IPS-NIHi11 (cell line): ENCODE data around the gene LRP2.

ENCODE experiments used
- DNase-seq: peaks from one replicate; pipeline ENCODE4 v3.0.0; 2012; ENCODE audit warnings: mixed read lengths, low spot score

Gene LRP2

DNA sequence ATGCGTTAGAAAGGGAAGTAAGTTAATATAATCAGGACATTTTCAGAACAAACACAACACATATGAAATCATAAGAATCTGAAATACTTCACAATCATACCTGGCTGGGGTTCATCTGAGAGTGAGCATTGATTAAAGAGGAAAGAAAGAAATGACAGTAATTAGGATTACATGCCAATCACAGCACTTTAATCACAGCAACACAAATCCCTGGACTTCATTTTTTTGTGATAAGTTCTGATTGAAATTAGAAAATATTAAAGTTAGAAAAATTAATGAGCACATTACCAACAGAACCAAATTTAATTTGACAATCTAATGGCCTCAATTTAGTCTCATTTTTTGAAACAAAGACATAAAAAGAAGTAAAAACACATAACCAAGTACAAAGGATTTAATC is 121.9 kb downstream of the LRP2 start:
- DNase-seq: no peak

DNA sequence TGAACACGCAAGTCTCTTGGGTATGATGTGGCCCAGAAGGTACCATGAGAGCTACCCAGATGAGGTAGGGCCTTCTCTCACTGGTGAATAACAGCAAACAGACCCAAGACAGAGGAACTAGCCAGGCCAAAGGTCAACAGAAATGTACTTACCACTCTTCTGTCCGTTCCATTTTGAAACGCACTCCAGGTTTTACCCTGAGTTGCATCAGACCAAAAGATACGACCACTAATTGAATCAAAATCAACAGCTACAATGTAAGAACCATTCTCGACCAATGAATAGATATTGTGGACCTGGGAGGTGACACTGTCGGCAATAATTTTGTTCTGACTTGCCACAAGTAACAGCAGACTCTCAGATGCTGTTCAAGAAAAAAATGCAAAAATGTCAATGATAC is 124.4 kb downstream of the LRP2 start:
- no peak for DNase-seq

- DNase-seq: no peak
These were observed 125.0 kb downstream of the LRP2 start for GRCh38 chr2:169237286-169237685.

DNA sequence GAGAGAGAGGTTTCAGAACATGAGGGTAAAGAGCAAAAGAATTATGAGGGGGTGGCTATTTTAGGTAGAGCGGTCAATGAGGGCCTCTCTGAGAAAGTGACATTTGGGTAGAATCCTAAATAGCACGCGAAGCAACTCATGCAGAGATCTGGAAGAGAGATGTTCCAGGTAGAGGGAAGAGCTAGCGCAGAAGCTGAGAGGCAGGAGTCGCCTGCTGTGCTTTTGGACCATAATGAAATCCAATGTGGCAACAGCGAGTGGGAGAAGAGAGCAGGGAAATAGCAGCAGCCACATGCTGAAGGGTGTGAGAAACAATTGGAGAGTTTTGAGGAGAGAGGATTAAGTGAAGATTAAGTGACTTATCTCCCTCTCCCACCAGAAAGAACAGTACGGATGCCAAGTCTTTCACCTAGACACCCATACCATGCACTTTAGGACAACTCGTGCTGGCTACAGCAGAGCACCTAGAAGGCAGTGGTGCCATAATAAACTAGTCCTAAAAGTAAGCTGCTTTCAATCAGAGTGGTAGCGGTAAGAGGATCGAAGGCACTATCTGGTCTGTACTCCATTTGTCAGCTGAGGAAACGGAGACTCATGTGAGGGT is 129.7 kb downstream of the LRP2 start:
- no peak for DNase-seq

DNA sequence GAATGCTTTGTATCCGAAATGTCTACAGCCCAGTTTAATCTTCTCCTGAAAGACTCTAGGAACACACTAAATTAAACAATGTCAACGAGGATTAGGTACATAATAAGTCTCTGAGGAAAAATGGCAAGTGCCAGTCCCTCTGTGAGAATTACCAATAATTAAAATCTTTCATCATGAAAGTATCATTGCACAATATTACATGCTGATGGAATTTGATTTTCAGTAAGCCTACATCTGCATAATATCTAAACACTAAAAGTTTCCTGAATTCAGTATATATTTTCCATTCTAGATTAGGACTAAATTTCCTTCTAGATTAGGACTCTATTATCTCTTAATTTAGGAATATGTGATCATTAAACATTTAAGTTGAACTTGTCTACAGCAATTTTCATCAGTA is 132.1 kb downstream of the LRP2 start:
- DNase-seq: no peak

DNA sequence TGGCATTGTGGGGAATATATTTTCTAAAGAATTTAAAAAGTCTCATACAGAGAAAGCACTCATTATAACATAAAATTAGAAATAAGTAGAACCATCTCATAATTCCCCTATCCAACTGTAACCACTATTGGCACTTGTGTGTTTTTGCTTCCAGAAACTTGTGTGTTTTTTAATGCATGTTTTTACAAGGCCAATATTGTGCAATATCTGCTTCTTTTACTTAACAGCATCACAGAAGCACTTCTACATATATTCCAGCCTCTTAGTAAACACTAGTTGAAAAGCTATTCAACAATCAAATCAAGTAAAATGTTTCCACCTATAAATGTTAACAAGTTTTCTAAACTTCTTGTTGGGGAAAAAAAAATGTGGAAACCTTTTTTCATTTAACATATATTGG is 132.7 kb downstream of the LRP2 start:
- no peak for DNase-seq

GRCh38 chr2:169225906-169226305 is 136.4 kb downstream of the LRP2 start:
- no peak for DNase-seq

DNA sequence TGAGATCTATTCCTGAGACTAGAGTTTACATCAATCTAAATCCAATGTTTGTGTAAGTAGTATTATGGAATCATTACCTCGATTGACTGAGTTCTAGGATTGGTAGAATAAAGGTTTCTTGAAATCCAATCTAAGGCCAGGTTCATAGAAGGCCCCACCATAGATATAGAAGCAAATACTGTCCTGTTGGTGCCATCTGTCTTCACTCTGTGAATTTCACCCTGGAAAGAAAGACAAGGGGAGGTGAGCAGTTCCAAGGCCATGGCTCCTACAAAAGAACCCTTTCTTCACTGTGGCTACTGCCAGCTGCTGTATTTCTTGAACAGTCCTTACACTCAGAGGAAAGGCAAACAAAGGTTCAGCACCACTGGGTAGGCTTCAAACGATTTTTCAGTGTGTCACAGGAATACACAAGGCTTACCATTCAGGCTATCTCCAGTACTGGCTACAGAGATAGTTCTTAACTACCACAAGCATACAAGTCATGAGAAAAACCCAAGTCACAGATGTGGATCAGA is 137.0 kb downstream of the LRP2 start:
- no peak for DNase-seq

- DNase-seq: no peak
These were observed 139.7 kb downstream of the LRP2 start for GRCh38 chr2:169222665-169223064.

DNA sequence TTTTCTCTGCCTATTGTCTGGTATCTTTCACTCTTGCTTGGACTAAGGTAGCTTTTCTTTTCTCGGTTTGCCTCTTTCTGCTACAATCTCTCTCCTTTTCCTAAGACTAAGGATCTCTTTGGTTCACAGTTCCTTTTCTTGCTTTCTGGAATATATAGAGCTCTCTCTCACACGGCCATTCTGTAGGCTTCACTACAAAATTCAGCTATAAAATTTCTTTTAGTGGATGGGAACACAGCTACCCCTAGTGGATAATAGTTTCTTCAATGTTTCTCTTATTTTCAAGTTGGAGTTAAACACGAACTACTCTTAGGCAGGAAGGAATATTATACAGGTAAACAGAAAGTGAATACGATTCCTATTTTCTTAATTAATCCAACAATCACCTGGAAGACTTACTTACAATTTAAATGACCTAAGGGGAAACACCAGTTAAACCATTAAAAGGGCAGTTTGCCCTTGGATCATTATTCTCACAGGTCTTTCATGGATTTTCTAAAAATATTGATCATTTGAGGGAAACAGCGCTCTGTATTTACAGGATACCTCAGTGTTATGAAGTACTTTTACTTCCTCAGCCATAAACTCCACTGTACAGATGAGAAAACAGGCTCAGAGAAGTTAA is 140.5 kb downstream of the LRP2 start:
- peak; percentile 35 for DNase-seq

DNA sequence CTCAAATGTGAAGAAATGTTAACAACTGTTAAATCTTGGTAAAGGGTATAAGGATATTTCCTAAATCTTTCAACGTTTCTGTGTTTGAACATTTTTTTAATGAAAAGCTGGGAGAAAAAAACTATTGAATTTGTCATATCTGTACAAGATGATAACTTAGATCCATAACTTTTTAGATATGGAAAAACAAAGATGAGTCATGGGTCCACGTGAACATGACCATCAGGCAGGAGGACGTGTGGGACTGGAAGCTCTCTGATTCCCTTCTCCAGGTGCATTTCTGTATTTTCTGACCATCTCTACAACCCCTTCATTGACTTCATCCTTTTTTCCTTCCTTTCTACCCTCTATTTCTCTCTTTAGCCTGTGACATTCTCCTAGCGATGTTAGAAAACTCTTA is 151.4 kb downstream of the LRP2 start:
- no peak for DNase-seq

GRCh38 chr2:169208026-169208425 is 154.3 kb downstream of the LRP2 start:
- no peak for DNase-seq

DNA sequence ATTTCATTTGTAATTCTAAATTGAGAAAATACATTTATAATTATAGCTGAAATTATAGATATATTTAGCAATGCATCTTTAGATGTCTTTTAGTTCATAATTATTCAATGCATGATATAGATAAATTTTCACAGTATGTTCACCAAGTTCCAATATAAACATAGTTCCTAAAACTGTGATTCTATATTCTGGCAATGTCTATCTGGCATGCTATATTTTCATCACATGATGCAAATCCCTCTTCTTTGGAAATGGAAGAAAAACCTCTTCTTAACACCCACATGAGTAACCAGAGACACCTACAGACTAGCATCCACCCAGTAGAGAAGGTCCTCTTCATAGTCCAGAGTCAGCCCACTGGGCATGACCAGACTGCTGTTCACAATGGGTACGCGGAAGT is 157.2 kb downstream of the LRP2 start:
- DNase-seq: no peak

DNA sequence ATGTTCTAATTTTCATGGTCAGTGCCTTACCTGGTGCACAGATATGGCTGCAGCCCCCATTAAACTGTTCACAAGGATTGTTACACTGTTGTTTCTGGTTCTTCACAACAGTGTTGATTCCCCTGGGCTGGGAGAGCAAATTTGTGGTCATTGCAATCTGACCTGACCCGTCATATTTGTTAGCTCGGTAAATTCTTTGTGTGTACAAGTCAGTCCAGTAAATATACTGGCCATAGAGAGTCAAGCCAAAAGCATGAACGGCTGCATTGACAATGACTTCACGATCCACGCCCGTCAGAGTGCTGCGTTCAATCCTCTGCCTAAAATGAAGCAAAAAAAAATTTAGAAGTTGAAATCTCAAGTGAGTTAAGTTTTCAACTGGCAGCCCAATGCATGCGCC is 158.4 kb downstream of the LRP2 start:
- DNase-seq: no peak

- DNase-seq: no peak
These were observed 161.6 kb downstream of the LRP2 start for GRCh38 chr2:169200756-169201155.

DNA sequence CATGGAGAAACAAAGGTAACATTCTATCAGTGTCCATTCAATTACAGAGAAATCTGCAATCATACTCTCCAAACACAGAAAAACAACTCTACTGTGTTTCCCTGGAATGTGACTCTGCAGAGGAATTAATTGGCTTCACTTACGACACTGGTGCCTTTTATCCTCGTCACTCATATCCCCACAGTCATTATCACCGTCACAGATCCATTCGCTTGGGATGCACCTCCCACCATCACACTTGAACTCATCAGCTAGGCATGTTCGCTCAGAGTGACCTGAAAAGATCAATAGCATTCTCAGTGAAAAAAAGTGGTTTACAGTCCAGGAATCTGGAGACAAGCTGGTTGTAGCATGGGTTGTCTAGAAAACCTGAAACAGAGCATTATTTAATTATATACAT is 168.7 kb downstream of the LRP2 start:
- no peak for DNase-seq

DNA sequence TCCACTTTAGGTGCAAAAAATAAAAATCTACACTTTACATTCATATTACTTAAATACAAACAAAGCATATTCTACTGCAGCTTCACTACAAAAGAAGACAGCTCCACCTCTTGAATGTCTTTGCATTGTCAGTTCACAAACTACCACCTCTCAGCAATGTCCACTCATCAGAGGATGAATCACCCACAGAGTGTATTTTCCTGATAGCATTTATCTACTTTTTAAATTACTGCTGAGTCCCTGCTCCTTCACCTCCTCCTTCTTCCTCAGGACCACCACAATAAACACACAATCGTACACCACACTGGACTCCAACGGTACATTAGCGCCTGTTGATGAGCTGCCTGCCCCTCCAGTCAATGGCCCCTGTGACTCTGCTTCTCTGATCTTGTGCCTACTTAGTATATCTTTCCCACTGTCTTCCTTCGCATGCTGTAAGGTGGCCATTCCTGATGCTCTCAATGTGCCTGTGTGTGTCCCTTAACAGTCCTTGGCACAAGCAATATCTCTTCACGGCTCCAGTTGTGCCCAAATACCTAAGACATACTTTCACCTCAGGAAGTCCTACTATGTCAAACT is 172.0 kb downstream of the LRP2 start:
- no peak for DNase-seq

DNA sequence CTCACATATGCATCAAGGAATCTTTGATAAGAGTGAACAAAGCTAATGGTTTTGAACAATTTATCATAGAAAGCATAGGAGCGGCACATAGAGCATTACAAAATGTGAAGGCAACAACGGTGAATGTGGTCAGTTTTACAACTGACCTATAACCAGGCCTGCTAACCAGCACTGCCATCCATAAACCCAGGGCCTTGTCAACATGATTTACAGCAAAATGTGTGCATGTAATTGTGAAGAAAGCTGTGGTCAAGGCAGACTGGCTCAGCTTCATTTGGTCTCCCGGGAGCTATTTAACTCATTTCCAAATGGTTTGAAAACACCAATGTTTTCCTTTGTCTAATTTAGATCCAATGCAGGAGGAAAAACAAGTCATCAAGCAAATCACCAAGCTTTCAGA is 173.2 kb downstream of the LRP2 start:
- no peak for DNase-seq

DNA sequence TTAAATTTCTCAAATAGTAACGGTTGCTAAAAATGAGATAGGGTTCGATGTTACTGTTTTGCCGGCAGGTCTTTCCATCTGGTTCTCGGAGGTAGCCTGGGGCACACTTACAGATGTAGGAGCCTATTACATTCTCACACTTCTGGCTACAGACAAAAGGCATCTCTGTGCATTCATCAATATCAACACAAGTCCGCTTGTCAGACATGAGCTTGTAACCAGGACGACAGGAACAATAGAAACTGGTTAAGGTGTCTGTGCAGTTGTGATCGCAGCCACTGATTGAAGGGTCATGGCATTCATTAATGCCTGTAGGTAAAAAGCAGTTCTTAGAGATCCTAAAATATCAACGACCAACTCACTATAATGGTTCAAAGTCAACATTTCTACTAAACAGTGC is 176.6 kb downstream of the LRP2 start:
- DNase-seq: no peak

DNA sequence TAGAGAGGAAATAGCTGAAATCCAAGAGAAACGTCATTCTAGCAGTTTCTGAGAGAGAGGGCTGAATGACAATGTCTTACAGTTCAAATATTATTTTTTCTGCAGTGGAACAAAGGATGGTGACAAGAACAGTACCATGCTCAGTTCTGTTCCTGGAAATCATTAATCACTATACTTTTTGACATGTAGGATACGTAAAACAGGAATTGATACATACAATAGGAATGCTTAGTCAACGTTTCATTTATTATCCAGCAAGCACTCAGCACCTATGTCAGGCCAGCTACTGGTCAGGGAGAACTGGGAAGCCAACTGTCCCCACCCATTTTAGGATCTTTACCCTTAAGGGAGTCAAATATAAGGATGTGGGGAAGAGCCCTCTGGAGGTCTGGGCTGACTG is 178.3 kb downstream of the LRP2 start:
- no peak for DNase-seq

DNA sequence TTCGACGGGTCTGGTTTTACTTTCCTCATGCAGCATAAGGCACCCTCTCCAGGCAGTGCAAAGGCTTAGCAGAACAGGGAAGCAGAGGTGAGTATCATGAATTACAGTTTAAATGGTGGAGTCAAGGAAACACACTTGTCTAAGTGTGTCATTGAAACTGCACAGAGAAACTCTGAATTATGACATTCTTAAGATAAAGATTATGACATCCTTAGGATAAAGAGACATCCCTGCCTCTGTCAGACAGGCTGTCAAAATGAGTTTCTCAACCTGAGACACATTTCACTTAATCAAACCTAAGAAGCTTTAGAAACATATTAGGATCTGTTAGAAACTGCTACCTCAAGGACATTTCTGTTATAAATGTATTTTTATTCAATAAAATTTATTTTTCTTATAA is 179.8 kb downstream of the LRP2 start:
- no peak for DNase-seq

DNA sequence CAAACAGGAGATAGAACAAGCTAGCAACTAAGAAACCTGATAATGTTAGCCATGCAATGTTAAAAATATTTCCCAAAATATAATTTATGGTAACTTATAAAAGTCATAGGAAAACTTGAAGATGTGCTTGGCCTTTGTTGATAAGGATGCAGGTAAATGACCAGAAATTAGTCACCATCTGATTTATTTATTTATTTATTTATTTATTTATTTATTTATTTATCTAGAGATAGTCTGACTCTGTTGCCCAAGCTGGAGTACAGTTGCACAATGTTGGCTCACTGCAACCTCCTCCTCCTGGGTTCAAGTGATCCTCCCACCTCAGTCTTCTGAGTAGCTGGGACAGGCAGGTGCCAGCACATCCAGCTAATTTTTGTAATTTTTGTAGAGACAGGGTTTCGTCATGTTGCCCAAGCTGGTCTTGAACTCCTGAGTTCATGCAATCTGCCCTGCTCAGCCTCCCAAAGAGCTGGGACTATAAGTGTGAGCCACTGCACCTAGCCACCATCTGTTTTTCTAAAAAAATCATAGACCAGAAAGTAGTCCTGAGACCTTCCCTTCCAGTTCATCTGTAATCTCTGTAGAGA is 183.4 kb downstream of the LRP2 start:
- DNase-seq: no peak

- no peak for DNase-seq
These were observed 184.0 kb downstream of the LRP2 start for GRCh38 chr2:169178364-169178763.
